K562 (cell line): Measurements from ENCODE around the gene MRPL16. TPM values are rescaled to one million over a fixed set of nuclear protein-coding genes. Genes with fewer than 3 reads are reported as not detected.

Source experiments
- ATF3 ChIP-seq, 2 experiments: fragments of 450-650 bp in 1 of 2; sonication (generic) in 1 of 2; formaldehyde crosslinking in 1 of 2; IDR thresholded peaks in 1 of 2; conservative IDR thresholded peaks in 1 of 2; 2 replicates each; pipeline versions ENCODE4 v1.6.1 to v1.8.1; 2016 to 2023; ENCODE audit warnings: mild to moderate bottlenecking in 2 of 2, moderate library complexity in 2 of 2, inconsistent platforms in 1 of 2, missing genetic modification reagents in 1 of 2
- ATF7 ChIP-seq: fragments of 450-650 bp; IDR thresholded peaks from 2 replicates; pipeline ENCODE4 v1.7.1; 2014; ENCODE audit warnings: mild to moderate bottlenecking, moderate library complexity
- BCOR ChIP-seq: fragments of 450-650 bp; IDR thresholded peaks from 2 replicates; pipeline ENCODE4 v1.6.1; 2016
- CREM ChIP-seq: IDR thresholded peaks from 2 replicates; pipeline ENCODE4 v1.6.1; 2014; ENCODE audit warnings: antibody characterized with exemption, low read depth
- CXXC5 ChIP-seq: fragments of 250-450 bp; sonication (Bioruptor Pico); IDR thresholded peaks from 2 replicates; pipeline ENCODE4 v1.8.0; 2022; ENCODE audit warnings: inconsistent platforms, mild to moderate bottlenecking, moderate library complexity
- EP400 ChIP-seq: fragments of 450-650 bp; IDR thresholded peaks from 2 replicates; pipeline ENCODE4 v1.6.1; 2017; ENCODE audit warnings: antibody characterized with exemption, mild to moderate bottlenecking, moderate library complexity
- GABPB2 ChIP-seq: fragments of 250-450 bp; sonication (Bioruptor Pico); conservative IDR thresholded peaks from 2 replicates; pipeline ENCODE4 v1.5.1; 2021; ENCODE audit warnings: mild to moderate bottlenecking
- LARP7 ChIP-seq: fragments of 450-650 bp; IDR thresholded peaks from 2 replicates; pipeline ENCODE4 v1.6.1; 2016
- MTA3 ChIP-seq: fragments of 450-650 bp; formaldehyde crosslinking; IDR thresholded peaks from 2 replicates; pipeline ENCODE4 v1.6.1; 2017; ENCODE audit warnings: mild to moderate bottlenecking, borderline replicate concordance
- MYC ChIP-seq, 2 experiments: fragments of 250-450 bp in 1 of 2; sonication (Bioruptor Pico) in 1 of 2; IDR thresholded peaks; 2 replicates each; pipeline versions ENCODE4 v1.5.1 to v1.6.1; 2012 to 2021; ENCODE audit warnings: low read depth in 2 of 2, borderline replicate concordance in 1 of 2, improper control_type of control experiment in 1 of 2, low read length in 1 of 2, mild to moderate bottlenecking in 1 of 2, moderate library complexity in 1 of 2
- OTX1 ChIP-seq: fragments of 450-650 bp; formaldehyde crosslinking; IDR thresholded peaks from 2 replicates; pipeline ENCODE4 v1.4.0; 2022; ENCODE audit warnings: mild to moderate bottlenecking
- PATZ1 ChIP-seq: fragments of 250-450 bp; sonication (Bioruptor Pico); IDR thresholded peaks from 2 replicates; pipeline ENCODE4 v1.5.0; 2020; ENCODE audit warnings: mild to moderate bottlenecking, borderline replicate concordance
- PHB2 ChIP-seq: fragments of 450-650 bp; IDR thresholded peaks from 2 replicates; pipeline ENCODE4 v1.6.1; 2017; ENCODE audit warnings: low read depth
- RBM15 ChIP-seq: fragments of 200-400 bp; formaldehyde crosslinking; IDR thresholded peaks from 2 replicates; pipeline ENCODE4 v1.6.1; 2018; ENCODE audit warnings: mild to moderate bottlenecking, low read length, moderate library complexity; ENCODE audit not compliant: insufficient read depth
- RFX1 ChIP-seq: fragments of 450-650 bp; IDR thresholded peaks from 2 replicates; pipeline ENCODE4 v1.6.1; 2016; ENCODE audit warnings: mild to moderate bottlenecking, moderate library complexity
- SRSF7 ChIP-seq: fragments of 200-400 bp; formaldehyde crosslinking; optimal IDR thresholded peaks from 2 replicates; pipeline ENCODE3; 2017; ENCODE audit warnings: mild to moderate bottlenecking, low read depth, low read length
- TEAD1 ChIP-seq, 2 experiments: fragments of 450-650 bp in 1 of 2; sonication (generic) in 1 of 2; formaldehyde crosslinking; IDR thresholded peaks; 2 replicates each; pipeline versions ENCODE4 v1.4.0 to v1.8.0; 2020 to 2022; ENCODE audit warnings: mild to moderate bottlenecking in 2 of 2, missing genetic modification reagents in 1 of 2
- USF1 ChIP-seq: sonication (generic); formaldehyde crosslinking; IDR thresholded peaks from 2 replicates; pipeline ENCODE4 v1.9.0; 2022; ENCODE audit warnings: mild to moderate bottlenecking, missing genetic modification reagents
- ZHX1 ChIP-seq: fragments of 150-350 bp; conservative IDR thresholded peaks from 2 replicates; pipeline ENCODE4 v1.6.1; 2014; ENCODE audit warnings: low read length
- ZNF143 ChIP-seq: sonication (generic); formaldehyde crosslinking; IDR thresholded peaks from 2 replicates; pipeline ENCODE4 v1.9.0; 2022; ENCODE audit warnings: mild to moderate bottlenecking, missing genetic modification reagents
- ZNF282 ChIP-seq: sonication (generic); formaldehyde crosslinking; IDR thresholded peaks from 2 replicates; pipeline ENCODE4 v1.8.1; 2023; ENCODE audit warnings: missing genetic modification reagents
- ZNF445 ChIP-seq: fragments of 250-450 bp; sonication (Bioruptor Pico); IDR thresholded peaks from 2 replicates; pipeline ENCODE4 v1.4.0; 2020; ENCODE audit warnings: low read depth, mild to moderate bottlenecking, moderate library complexity
- ZSCAN32 ChIP-seq: fragments of 450-650 bp; formaldehyde crosslinking; IDR thresholded peaks from 2 replicates; pipeline ENCODE4 v1.4.0; 2020; ENCODE audit warnings: mild to moderate bottlenecking, moderate library complexity
- polyA plus RNA-seq, 8 experiments: library from polyadenylated mRNA; depleted of rRNA in 4 of 8; stranded (reverse) in 5 of 8; unstranded in 3 of 8; fragments of >200 nt; fragmentation: Nextera tagmentation in 2 of 8; fragmentation: Illumina TruSeq in 1 of 8; extraction: Ambion mirVana in 2 of 8; extraction: Trizol in 1 of 8; gene quantifications; 2 replicates each; pipeline versions ENCODE4 v1.2.1 to v1.2.3, GENCODE V29; 2011 to 2014; ENCODE audit warnings: inconsistent platforms in 1 of 8, missing spikeins in 1 of 8
- total RNA-seq, 7 experiments: library from RNA; depleted of rRNA in 6 of 7; stranded (reverse); fragments of >200 nt in 6 of 7; fragmentation: Illumina TruSeq in 2 of 7; extraction: Trizol in 2 of 7; gene quantifications; 2 replicates each; pipeline versions ENCODE4 v1.2.1 to v1.2.3, GENCODE V29; 2011 to 2021; ENCODE audit warnings: low replicate concordance in 1 of 7

The MRPL16 gene
- total and polyA plus RNA-seq, 9 of the 15 experiments (the other 6 are each of a cell fraction or from before 2014, with no cell fraction given), result 63.3 to 209 (median 157) TPM

GRCh38 chr11:59822989-59823566 is 12.5 kb upstream of the MRPL16 start (continued):
- TF ChIP-seq PATZ1, result no peak
- TF ChIP-seq CXXC5 (CRISPR knock-in tag), result peak; percentile 75
- TF ChIP-seq CREM, result 0 out of 2 replicates have a peak, but pooled peaks have one; percentile 39
- TF ChIP-seq LARP7, result no peak
- no peak for TF ChIP-seq PHB2
- TF ChIP-seq TEAD1 (CRISPR knock-in tag; IDR thresholded peaks at IDR 0.05), result no peak
- TF ChIP-seq ZNF445 (CRISPR knock-in tag), result no peak
- no peak for TF ChIP-seq GABPB2 (CRISPR knock-in tag)
- TF ChIP-seq MTA3, result no peak
- TF ChIP-seq ZSCAN32 (CRISPR knock-in tag), result no peak
- peak; percentile 26 for TF ChIP-seq EP400
- no peak for TF ChIP-seq RBM15
- no peak for TF ChIP-seq BCOR
- no peak for TF ChIP-seq OTX1
- no peak for TF ChIP-seq ZHX1
- TF ChIP-seq MYC (IDR thresholded peaks at IDR 0.05; ENCODE audit: low read depth, low read length), result peak; percentile 65
- no peak for TF ChIP-seq MYC (CRISPR knock-in tag; IDR thresholded peaks at IDR 0.05; ENCODE audit: borderline replicate concordance, low read depth)
- TF ChIP-seq ATF7, result peak; percentile 80
- TF ChIP-seq RFX1, result no peak
- no peak for TF ChIP-seq ZNF143 (CRISPR knock-in tag)
- no peak for TF ChIP-seq SRSF7
- TF ChIP-seq USF1 (CRISPR knock-in tag), result no peak
- TF ChIP-seq ZNF282 (CRISPR knock-in tag), result no peak
- peak; percentile 88 for TF ChIP-seq ATF3 (IDR thresholded peaks at IDR 0.05)
- TF ChIP-seq ATF3 (CRISPR knock-in tag; conservative IDR thresholded peaks at IDR 0.05), result no peak
